Effector memory CD8-positive, alpha-beta T cell (primary cell): Measurements from ENCODE around the gene ARHGAP8.

Source experiments
- ATAC-seq: fragments of 150-1000 bp; cut with Tn5 transposase; replicated peaks from 2 replicates; pipeline ENCODE4 v1.10.0; 2021; ENCODE audit warnings: mild to moderate bottlenecking, moderate library complexity
- DNase-seq, 3 experiments: peaks; one replicate each; pipeline ENCODE4 v3.0.0; 2021
- H3K27ac Mint-ChIP-seq, 2 donors: one replicate each; pipeline ENCODE4 v1.8.0; 2022; ENCODE audit warnings: mild to moderate bottlenecking in 2 of 2, mixed read lengths in 2 of 2, moderate library complexity in 2 of 2
- H3K27me3 Mint-ChIP-seq, 2 donors: one replicate each; pipeline ENCODE4 v1.8.0; 2022; ENCODE audit warnings: mixed read lengths in 2 of 2
- H3K36me3 Mint-ChIP-seq: one replicate; pipeline ENCODE4 v1.8.0; 2022; ENCODE audit warnings: mild to moderate bottlenecking, moderate library complexity, mixed read lengths; ENCODE audit not compliant: insufficient read depth
- H3K4me1 Mint-ChIP-seq, 2 donors: one replicate each; pipeline ENCODE4 v1.8.0; 2022; ENCODE audit warnings: low read depth in 2 of 2, mixed read lengths in 2 of 2
- H3K4me3 Mint-ChIP-seq, 2 donors: one replicate each; pipeline ENCODE4 v1.8.0; 2022; ENCODE audit warnings: mild to moderate bottlenecking in 2 of 2, mixed read lengths in 2 of 2, moderate library complexity in 2 of 2
- H3K9me3 Mint-ChIP-seq, 2 donors: one replicate each; pipeline ENCODE4 v1.8.0; 2022; ENCODE audit warnings: mixed read lengths in 2 of 2

Gene ARHGAP8

DNA sequence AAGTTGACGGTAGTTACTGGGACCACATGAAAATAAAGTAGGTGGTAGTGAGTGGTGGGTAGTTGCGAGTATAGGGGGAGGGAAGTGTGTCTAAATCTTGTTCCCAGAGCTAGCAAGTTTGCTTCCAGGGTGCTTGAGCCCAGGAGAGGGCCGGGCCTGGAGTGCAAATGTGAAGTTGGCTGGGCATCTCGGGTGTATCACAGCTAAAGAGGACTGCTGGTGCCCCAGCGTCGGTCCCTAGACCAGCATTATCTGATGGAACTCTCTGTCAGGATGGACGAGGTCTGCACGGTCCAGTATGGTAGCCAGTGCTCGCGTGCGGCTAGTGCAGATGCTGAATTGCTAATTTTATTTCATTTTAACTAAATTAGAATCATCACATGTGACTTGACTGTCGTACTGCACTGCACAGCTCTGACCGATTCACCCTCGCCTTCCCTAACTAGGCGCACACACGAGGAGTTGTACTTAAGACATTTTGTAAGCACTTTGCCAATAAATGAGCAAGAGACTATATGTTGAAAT is 75.4 kb downstream of the ARHGAP8 start:
- ATAC-seq (no peak), DNase-seq (no peak)
- H3K27ac Mint-ChIP-seq = no peak overlapping the region
- peaks cover 0 to 4% of the 10 kb centered on the region in 2 donors for H3K4me1 Mint-ChIP-seq
- H3K36me3 Mint-ChIP-seq = peaks cover 6% of the 10 kb centered on the region
- no peak overlapping the region for H3K4me3 Mint-ChIP-seq
- peaks cover 0 to 6% of the 10 kb centered on the region in 2 donors for H3K27me3 Mint-ChIP-seq
- no peaks in the 10 kb centered on the region for H3K9me3 Mint-ChIP-seq

DNA sequence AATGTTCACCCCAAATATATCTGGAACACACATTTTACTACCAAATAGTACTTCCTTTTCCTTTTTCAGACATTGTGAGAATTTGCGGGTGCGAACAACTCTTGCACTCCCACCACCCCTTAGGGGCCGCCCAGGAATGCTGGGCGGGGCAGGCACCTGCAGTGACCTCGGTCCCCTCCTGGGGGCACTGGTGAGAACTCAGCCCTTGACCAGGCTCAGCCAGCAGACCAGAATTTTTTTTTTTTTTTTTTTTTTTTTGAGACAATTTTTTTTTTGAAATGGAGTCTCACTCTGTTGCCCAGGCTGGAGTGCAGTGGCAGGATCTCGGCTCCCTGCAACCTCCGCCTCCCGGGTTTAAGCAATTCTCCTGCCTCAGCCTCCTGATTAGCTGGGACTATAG is 75.8 kb downstream of the ARHGAP8 start:
- H3K9me3 Mint-ChIP-seq = no peaks in the 10 kb centered on the region
- H3K36me3 Mint-ChIP-seq = peaks cover 6% of the 10 kb centered on the region
- no peak overlapping the region for H3K4me3 Mint-ChIP-seq
- peaks cover 0 to 4% of the 10 kb centered on the region in 2 donors for H3K4me1 Mint-ChIP-seq
- no peak overlapping the region for H3K27ac Mint-ChIP-seq
- ATAC-seq = no peak
- no peak for DNase-seq
- H3K27me3 Mint-ChIP-seq = peaks cover 0 to 6% of the 10 kb centered on the region in 2 donors

DNA sequence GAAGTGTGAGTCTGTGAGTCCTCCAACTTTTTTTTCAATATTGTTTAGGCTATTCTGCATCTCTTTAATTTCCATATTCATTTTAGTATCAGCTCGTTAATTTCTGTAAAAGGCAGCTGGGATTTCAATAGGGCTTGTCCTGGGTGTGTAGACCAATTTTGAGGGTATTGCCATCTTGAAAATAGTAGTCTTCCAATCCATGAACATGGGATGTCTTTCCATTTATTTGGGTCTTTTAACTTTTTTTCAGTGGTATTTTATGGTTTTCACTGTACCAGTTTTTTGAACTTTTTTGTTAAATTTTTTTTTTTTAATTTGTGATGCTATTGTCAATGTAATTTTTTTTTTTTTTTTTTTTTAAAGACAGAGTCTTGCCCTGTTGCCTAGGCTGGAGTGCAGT is 79.5 kb downstream of the ARHGAP8 start:
- H3K36me3 Mint-ChIP-seq = peaks cover 4% of the 10 kb centered on the region
- H3K27me3 Mint-ChIP-seq = peaks cover 0 to 9% of the 10 kb centered on the region in 2 donors
- no peak overlapping the region for H3K4me3 Mint-ChIP-seq
- no peaks in the 10 kb centered on the region for H3K9me3 Mint-ChIP-seq
- H3K4me1 Mint-ChIP-seq = peaks cover 0 to 4% of the 10 kb centered on the region in 2 donors
- no peak for DNase-seq
- ATAC-seq = no peak
- no peak overlapping the region for H3K27ac Mint-ChIP-seq

DNA sequence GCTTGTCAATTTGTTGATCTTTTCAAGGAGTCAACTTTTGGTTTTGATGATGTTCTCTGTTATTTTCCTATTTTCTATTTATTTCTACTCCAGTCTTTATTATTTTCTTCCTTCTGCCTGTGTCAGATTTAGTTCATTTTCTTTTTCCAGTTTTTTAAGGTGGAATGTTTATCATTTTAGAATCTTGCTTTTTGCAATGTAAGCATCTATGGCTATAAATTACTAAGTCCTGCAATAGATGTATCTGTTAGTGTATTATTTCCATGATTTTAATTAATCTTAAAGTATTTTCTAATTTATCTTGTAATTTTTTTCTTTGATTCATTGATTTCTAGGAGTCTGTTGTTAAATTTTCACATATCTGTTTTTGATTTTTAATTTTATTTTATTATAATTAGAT is 81.7 kb downstream of the ARHGAP8 start:
- H3K4me3 Mint-ChIP-seq = no peak overlapping the region
- DNase-seq (no peak), ATAC-seq (no peak)
- no peak overlapping the region for H3K27ac Mint-ChIP-seq
- peaks cover 0 to 6% of the 10 kb centered on the region in 2 donors for H3K27me3 Mint-ChIP-seq
- H3K9me3 Mint-ChIP-seq = no peaks in the 10 kb centered on the region
- no peaks in the 10 kb centered on the region for H3K4me1 Mint-ChIP-seq
- H3K36me3 Mint-ChIP-seq = peaks cover 4% of the 10 kb centered on the region

DNA sequence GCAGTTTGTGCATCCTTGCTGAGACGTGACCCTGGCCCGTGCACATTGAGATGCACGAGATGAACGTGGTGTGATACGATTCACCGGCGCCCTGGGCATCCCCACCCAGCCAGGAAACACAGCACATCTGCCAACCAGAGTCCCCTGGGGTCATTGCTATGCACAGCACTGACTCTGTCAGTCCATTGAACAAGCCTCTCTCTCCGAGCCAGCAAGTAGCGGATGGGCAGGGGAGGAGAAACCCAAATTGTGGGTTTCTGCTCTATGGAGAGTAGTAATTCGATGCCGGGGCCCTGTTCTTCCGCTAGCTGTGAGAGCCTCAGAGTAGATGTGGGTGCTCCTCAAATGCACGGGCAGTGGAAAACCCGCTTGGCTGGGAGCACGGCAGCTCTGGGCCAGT is 85.1 kb downstream of the ARHGAP8 start:
- no peaks in the 10 kb centered on the region for H3K9me3 Mint-ChIP-seq
- H3K36me3 Mint-ChIP-seq = peaks cover 12% of the 10 kb centered on the region
- no peak overlapping the region for H3K4me3 Mint-ChIP-seq
- H3K4me1 Mint-ChIP-seq = no peaks in the 10 kb centered on the region
- no peak for DNase-seq
- ATAC-seq = no peak
- peaks cover 14 to 15% of the 10 kb centered on the region in 2 donors for H3K27me3 Mint-ChIP-seq
- no peak overlapping the region for H3K27ac Mint-ChIP-seq

DNA sequence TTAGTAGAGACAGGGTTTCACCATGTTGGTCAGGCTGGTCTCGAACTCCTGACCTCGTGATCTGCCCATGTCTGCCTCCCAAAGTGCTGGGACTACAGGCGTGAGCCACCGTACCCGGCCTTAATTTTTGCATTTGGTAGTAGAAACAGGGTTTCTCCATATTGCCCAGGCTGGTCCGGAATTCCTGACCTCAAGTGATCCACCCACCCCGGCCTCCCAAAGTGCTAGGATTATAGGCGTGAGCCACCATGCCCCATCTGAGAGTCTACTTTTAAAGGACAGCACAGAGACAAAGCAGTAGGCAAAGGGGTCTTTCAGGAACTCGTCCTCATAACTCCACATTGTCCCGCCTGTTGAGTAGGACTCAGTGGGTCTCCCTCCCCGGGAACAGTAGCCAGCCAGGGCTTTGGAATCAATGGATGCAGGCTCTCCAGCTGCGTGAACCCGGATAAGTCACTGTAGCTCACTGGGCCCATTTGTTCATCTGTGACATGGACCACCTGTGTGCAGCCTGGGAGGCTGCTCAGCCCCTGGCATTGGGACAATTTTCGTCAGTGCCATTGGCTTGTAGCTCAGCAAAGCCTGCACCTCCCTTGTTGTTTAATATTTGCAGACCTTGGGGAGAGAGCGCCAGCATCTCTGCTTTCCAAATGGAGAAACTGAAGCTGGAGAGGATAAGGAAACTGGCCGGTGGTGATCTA is 86.1 kb downstream of the ARHGAP8 start:
- Mint-ChIP-seq H3K27ac (no peak overlapping the region), H3K4me1 (no peaks in the 10 kb centered on the region), H3K27me3 (peaks cover 14 to 15% of the 10 kb centered on the region in 2 donors), H3K9me3 (no peaks in the 10 kb centered on the region), H3K36me3 (peaks cover 8% of the 10 kb centered on the region), H3K4me3 (no peak overlapping the region)
- DNase-seq = no peak
- ATAC-seq = no peak

DNA sequence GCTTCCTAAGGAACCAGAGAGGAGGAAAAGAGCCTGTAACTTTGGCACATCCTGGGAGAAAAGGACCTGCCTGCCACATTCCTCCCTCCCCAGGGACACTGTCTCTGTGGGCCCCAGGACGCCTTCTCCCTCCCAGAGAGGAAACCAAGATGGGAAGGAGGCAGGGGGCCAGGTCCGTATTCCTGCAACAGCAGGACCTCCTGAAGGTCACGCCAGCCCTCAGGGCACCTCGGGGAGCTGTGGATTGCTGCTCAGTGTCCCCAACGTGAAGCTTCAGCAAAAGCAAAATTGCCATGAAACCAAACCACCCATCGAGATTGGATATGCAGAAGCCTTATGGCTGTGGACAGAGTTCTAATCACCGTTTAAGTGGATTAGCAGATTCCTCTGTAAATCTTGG is 86.7 kb downstream of the ARHGAP8 start:
- Mint-ChIP-seq H3K27ac (no peak overlapping the region), H3K36me3 (peaks cover 11% of the 10 kb centered on the region), H3K9me3 (no peaks in the 10 kb centered on the region), H3K4me3 (no peak overlapping the region), H3K4me1 (no peaks in the 10 kb centered on the region), H3K27me3 (peaks cover 10 to 14% of the 10 kb centered on the region in 2 donors)
- ATAC-seq (no peak), DNase-seq (no peak)

DNA sequence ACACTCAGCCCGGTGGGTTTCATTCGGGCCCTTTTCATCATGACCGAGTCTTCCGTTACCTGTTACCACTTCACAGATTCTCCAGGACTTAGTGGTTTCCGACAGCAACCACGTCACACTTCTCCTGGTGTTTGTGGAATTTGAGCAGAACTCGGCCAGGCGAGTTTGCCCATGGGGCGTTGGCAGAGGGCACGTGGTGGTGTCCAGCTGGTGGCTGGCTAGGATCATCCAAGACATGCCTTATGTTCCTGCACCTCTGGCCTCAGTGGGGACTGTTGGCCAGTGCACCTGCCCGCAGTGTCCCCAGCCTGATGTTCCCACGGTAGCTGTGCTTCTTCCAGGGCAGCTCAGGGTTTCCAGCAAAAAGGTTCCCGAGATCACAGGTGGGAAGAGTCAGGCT is 87.3 kb downstream of the ARHGAP8 start:
- ATAC-seq = no peak
- Mint-ChIP-seq H3K4me3 (no peak overlapping the region), H3K27me3 (peaks cover 9 to 14% of the 10 kb centered on the region in 2 donors), H3K27ac (no peak overlapping the region), H3K9me3 (peaks cover under 1 to 3% of the 10 kb centered on the region in 2 donors), H3K36me3 (peaks cover 11% of the 10 kb centered on the region), H3K4me1 (no peaks in the 10 kb centered on the region)
- DNase-seq = no peak

DNA sequence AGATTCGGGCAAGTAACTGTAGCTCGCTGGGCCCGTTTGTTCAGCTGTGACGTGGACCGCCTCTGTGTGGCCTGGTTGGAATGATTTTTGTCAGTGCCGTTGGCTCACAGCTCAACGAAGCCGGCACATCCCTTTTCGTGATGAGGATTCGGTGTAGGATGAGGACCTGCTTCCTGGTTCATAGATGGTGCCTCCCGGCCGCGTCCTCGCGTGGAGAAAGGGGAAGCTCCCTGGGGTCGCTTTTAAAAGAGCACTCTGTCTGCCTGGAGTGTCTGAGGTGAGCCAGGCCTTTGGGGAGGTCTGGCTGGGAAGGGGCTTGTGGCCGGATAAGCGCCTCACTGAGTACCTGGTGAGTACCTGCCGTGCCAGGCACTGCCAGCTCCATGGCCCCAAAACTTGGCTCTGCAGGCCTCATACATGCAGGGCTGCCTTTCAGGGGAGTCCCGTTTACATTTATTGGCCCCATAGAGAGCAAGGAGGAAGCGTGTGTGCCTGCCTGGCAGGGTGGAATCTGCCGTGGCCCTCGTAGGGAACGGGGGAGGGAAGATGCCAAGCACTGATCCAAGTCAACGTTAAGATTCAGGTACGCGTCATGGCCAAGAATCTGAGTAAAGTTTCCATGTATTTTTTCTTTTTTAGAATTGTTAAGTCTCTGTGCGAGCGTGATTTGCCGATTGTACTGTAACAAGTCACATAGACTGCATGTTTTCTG is 88.4 kb downstream of the ARHGAP8 start:
- H3K4me1 Mint-ChIP-seq = no peaks in the 10 kb centered on the region
- DNase-seq (no peak), ATAC-seq (no peak)
- H3K9me3 Mint-ChIP-seq = peaks cover 4 to 8% of the 10 kb centered on the region in 2 donors
- peaks cover 9 to 14% of the 10 kb centered on the region in 2 donors for H3K27me3 Mint-ChIP-seq
- peaks cover 15% of the 10 kb centered on the region for H3K36me3 Mint-ChIP-seq
- no peak overlapping the region for H3K4me3 Mint-ChIP-seq
- H3K27ac Mint-ChIP-seq = no peak overlapping the region

DNA sequence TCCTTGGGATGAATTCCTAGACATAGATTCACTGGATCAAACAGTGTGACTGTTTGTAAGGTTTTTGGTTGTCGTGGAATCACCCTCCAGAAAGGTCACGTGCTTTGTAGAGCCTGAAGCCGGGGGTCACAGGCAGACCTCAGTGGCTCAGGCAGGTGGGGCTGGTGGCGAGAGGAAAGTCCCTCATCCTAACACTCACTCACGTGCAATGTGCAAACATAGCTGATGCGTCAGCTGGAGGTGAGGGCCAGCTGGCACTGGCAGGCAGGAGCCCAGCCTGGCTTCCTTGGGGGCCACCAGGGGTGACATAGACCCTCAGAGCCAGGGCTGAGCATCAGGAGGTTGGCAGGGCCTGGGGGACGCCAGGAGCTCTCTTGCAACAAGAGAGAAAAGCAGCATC is 90.0 kb downstream of the ARHGAP8 start:
- ATAC-seq (no peak), DNase-seq (no peak)
- H3K36me3 Mint-ChIP-seq = peaks cover 15% of the 10 kb centered on the region
- no peak overlapping the region for H3K27ac Mint-ChIP-seq
- H3K4me1 Mint-ChIP-seq = no peaks in the 10 kb centered on the region
- H3K27me3 Mint-ChIP-seq = peaks cover 9 to 14% of the 10 kb centered on the region in 2 donors
- H3K4me3 Mint-ChIP-seq = no peak overlapping the region
- H3K9me3 Mint-ChIP-seq = peaks cover 4 to 8% of the 10 kb centered on the region in 2 donors

DNA sequence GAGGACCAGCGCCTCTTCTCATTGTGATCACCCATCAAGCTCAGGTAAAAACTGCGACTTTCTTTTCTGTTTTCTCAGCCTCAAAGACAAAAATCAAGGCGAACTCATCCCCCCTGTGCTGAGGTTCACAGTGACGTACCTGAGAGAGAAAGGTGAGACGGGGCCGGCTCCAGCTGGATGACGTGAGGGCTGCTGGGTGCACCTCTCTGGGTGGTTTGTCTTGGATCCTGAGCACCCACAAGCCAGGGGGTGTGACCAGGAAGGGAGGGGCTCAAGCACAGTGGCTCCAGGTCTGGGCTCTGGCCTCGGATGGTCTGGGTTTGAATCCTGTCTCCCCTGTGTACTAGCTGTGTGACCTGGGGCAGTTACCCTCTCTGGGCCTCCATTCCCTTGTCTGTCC is 92.8 kb downstream of the ARHGAP8 start:
- H3K4me3 Mint-ChIP-seq = no peak overlapping the region
- H3K27ac Mint-ChIP-seq = no peak overlapping the region
- peaks cover 7 to 10% of the 10 kb centered on the region in 2 donors for H3K27me3 Mint-ChIP-seq
- ATAC-seq (no peak), DNase-seq (no peak)
- peaks cover 4 to 8% of the 10 kb centered on the region in 2 donors for H3K9me3 Mint-ChIP-seq
- H3K36me3 Mint-ChIP-seq = peaks cover 13% of the 10 kb centered on the region
- H3K4me1 Mint-ChIP-seq = no peaks in the 10 kb centered on the region

DNA sequence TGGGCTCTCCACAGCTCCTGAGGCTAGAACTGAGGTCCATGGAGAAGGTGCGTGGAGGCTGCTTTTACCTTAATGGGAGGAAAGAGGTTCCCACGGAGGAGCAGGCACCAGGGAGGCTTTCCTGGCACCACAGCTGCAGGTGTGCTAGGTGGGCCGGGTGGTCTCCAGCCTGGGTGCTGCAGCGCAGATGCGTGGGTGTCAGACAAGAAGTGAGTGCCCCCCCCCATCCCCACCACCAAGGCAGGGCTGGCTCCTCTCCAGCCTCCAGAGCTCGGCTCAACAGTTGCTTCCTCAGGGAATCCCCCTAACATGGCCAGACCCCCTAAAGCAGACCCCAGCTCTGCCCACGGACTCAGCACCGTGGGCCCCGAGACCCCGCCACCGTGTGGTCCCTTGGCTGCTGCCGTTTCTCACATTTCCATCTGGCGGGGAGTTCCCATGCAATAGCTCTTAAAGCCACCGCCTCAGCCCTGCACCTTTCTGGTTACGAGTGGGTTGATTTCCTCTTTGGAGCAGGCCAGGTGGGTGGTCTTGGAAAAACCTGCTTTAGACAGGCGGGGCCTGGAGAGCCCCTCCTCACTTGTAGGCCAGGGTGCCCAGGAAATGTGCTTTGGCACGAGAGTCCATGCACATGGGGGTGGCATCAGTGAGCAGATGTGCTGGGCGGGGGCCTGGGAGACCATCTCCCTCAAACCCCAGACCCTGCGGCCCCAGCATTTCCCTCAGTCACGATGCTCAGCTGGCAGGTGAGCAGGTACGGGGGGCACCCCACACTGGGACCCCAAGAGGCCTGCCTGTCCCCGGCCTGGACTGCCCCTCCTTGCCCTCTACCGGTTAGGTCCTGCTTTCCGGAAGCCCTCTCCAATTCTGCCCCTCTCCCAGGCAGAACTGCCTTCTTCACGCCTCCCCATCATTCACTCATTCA is 93.7 kb downstream of the ARHGAP8 start:
- H3K27me3 Mint-ChIP-seq = peaks cover 0 to 1% of the 10 kb centered on the region in 2 donors
- peaks cover 4 to 8% of the 10 kb centered on the region in 2 donors for H3K9me3 Mint-ChIP-seq
- H3K4me3 Mint-ChIP-seq = no peak overlapping the region
- H3K27ac Mint-ChIP-seq = no peak overlapping the region
- no peaks in the 10 kb centered on the region for H3K4me1 Mint-ChIP-seq
- no peak for ATAC-seq
- DNase-seq = no peak
- peaks cover 12% of the 10 kb centered on the region for H3K36me3 Mint-ChIP-seq

DNA sequence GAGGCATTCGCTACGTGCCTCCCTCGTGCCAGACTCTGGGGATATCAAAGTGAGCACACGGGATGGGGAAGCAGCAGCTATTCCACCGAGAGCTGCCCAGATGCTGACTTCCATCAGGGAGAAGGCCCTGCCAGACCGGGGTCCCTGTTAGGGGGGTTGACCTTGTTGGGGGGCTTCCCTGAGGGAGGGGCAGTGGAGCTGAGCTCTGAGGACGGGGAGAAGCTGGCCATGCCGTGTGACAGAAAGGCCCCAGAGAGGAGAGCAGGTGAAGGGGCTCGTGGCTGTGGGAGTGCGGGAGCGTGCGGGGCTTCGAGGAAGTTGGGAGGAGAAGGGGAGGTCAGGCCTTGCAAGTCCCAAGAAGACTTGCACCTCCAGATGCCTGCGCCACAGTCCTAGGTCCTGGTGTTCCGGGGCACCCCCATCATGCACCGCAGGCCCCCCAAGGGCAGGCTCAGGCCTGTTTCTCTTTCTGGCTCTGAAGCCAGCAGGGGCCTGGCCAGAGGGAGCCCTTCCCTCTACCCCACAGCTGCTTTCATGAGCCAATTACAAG is 94.4 kb downstream of the ARHGAP8 start:
- peaks cover 10% of the 10 kb centered on the region for H3K36me3 Mint-ChIP-seq
- peaks cover 4 to 8% of the 10 kb centered on the region in 2 donors for H3K9me3 Mint-ChIP-seq
- no peaks in the 10 kb centered on the region for H3K27me3 Mint-ChIP-seq
- ATAC-seq = no peak
- H3K27ac Mint-ChIP-seq = no peak overlapping the region
- H3K4me1 Mint-ChIP-seq = no peaks in the 10 kb centered on the region
- H3K4me3 Mint-ChIP-seq = no peak overlapping the region
- no peak for DNase-seq
